AG10803 (cell line): ENCODE results near the gene AVL9.

Source experiments
- DNase-seq: peaks from one replicate; pipeline ENCODE4 v3.0.0; 2010; ENCODE audit warnings: low read depth
- H3K4me3 ChIP-seq: 2 replicates; pipeline ENCODE4 v1.5.1; 2011; ENCODE audit warnings: mild to moderate bottlenecking, low read length, control low read depth
- CTCF ChIP-seq: conservative IDR thresholded peaks from 2 replicates; pipeline ENCODE4 v1.5.1; 2011; ENCODE audit warnings: mild to moderate bottlenecking, low read length, control low read depth, inconsistent platforms

The AVL9 gene

GRCh38 chr7:32522746-32523530, 27.6 kb downstream of the AVL9 start:
- no peak overlapping the region for H3K4me3 ChIP-seq
- no peak for DNase-seq
- no peak for TF ChIP-seq CTCF

DNA sequence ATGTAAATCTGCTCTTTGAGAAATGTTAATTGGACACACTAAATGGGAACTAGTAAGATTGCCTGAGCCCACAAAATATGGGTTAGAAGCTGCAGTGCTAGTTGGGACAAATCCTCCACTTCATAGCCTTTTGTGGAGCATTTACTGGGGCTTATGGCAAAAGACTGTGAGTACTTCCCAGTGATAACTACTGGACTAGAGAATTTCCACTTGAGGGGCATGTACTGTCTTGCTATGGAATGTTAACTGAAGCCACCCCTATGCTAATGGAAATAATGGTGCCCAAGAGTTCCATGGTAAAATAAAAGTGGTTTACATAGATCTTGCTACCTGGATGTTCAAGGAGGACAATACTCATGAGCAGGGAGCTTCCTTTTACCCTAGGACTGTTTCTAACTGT, 29.3 kb downstream of the AVL9 start:
- H3K4me3 ChIP-seq = no peak overlapping the region
- no peak for DNase-seq
- no peak for TF ChIP-seq CTCF

- TF ChIP-seq CTCF = no peak
- no peak for DNase-seq
- H3K4me3 ChIP-seq = no peak overlapping the region
These were observed 30.6 kb downstream of the AVL9 start for GRCh38 chr7:32525839-32526238.

- no peak for DNase-seq
- TF ChIP-seq CTCF = no peak
- no peak overlapping the region for H3K4me3 ChIP-seq
These were observed 36.1 kb downstream of the AVL9 start for GRCh38 chr7:32531402-32531801.

DNA sequence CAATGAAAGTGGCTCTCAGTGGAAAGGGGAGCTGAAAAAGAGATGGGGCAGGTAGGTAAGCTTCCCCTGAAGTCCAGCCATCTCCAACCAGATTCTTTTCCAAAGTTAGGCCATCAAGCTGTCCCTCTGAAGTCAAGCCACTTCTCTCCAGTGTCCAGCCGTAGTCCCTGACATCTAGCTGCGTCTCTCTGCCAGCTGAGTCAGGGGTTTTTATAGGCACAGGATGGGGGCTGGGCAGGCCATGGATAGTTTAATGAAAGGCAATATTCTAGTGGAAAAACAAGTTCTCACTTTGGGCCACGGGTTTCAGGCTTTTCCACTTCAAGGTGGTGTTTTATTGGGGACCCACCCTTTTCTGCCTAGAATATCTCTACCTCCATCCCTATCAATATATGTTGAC, 36.8 kb downstream of the AVL9 start:
- no peak for TF ChIP-seq CTCF
- DNase-seq = no peak
- H3K4me3 ChIP-seq = no peak overlapping the region

- H3K4me3 ChIP-seq = no peak overlapping the region
- no peak for DNase-seq
- no peak for TF ChIP-seq CTCF
These were observed 37.4 kb downstream of the AVL9 start for GRCh38 chr7:32532716-32533115.

GRCh38 chr7:32533276-32534029, 38.2 kb downstream of the AVL9 start:
- peak; percentile 57 for DNase-seq
- no peak overlapping the region for H3K4me3 ChIP-seq
- TF ChIP-seq CTCF = no peak
